ENCODE data around the gene CD83. TPM values are rescaled to one million over a fixed set of nuclear protein-coding genes. Genes with fewer than 3 reads are reported as not detected.

Gene CD83
- total and polyA plus RNA-seq, 4 donors: 14.5 to 31.1 (median 25.1) TPM

DNA sequence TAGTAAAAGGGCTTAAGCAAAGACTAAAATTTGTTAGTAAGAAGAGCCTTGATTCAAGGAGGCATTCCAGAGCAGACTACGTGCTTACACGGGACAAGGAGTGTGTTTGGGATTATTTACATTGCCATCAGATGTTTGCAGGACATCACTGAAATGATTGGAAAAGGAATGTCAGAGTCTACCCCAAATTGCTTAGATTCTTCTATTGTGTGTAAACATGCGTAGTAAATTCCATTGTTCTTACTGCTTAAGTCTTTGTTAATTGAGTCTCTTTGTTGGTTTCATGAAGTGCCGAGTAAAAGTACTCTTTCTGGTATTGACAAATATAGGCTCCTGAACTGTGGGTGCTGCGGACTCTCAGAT, 60.5 kb downstream of the CD83 start:
- Histone ChIP-seq H3K4me3 (no peak overlapping the region), H3K27me3 (ENCODE audit: control insufficient read depth in 3 of 3, insufficient read depth in 3 of 3, low read length in 2 of 3) (peaks cover 0 to 2% (median 0%) of the 10 kb centered on the region in 3 donors), H3K9me3 (ENCODE audit: control insufficient read depth in 4 of 4, insufficient read depth in 3 of 4, low read length in 3 of 4) (no peaks in the 10 kb centered on the region), H3K9ac (ENCODE audit: insufficient read depth in 1 of 2, low read length in 2 of 2) (no peak overlapping the region), H3K4me1 (ENCODE audit: control insufficient read depth in 5 of 5, insufficient read depth in 5 of 5, low read length in 5 of 5) (peaks cover 0 to 3% (median 0%) of the 10 kb centered on the region in 5 donors), H3K36me3 (ENCODE audit: control insufficient read depth in 4 of 4, insufficient read depth in 4 of 4, low read length in 4 of 4) (no peaks in the 10 kb centered on the region), H3K27ac (ENCODE audit: low read depth in 1 of 2, low read length in 1 of 2) (no peak overlapping the region)
- ATAC-seq (ENCODE audit: insufficient read depth, low FRiP score) (no peak), DNase-seq (no peak)
- WGBS, 2 donors: 68 to 83% methylated on average over 5 of the region's 5 CpGs
- TF ChIP-seq, protein P1, sequence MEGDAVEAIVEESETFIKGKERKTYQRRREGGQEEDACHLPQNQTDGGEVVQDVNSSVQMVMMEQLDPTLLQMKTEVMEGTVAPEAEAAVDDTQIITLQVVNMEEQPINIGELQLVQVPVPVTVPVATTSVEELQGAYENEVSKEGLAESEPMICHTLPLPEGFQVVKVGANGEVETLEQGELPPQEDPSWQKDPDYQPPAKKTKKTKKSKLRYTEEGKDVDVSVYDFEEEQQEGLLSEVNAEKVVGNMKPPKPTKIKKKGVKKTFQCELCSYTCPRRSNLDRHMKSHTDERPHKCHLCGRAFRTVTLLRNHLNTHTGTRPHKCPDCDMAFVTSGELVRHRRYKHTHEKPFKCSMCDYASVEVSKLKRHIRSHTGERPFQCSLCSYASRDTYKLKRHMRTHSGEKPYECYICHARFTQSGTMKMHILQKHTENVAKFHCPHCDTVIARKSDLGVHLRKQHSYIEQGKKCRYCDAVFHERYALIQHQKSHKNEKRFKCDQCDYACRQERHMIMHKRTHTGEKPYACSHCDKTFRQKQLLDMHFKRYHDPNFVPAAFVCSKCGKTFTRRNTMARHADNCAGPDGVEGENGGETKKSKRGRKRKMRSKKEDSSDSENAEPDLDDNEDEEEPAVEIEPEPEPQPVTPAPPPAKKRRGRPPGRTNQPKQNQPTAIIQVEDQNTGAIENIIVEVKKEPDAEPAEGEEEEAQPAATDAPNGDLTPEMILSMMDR (IDR thresholded peaks at IDR 0.05; ENCODE audit: control extremely low read depth, extremely low read depth): no peak

DNA sequence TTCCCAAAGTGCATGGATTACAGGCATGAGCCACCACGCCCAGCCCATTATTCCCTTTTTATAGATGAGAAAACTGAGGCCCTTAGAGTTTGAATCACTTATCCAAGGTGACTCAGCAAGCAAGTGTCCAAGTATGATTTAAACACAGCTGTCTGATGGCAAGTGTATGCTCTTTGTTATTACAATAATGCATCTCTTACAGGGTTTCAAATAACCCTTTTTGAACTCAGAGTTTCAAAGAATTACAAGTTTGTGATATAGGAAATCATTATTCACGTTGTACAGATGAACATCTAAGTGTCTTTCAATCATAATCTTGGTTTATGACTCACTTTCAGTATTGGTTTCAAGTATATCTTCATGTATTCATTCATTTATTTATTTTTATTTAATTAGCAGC, 63.0 kb downstream of the CD83 start:
- no peaks in the 10 kb centered on the region for H3K36me3 ChIP-seq (ENCODE audit: control insufficient read depth in 4 of 4, insufficient read depth in 4 of 4, low read length in 4 of 4)
- WGBS, 2 donors: 86 to 87% methylated on average over 2 of the region's 2 CpGs
- no peak overlapping the region for H3K4me3 ChIP-seq
- H3K27ac ChIP-seq (ENCODE audit: low read depth in 1 of 2, low read length in 1 of 2): no peak overlapping the region
- H3K4me1 ChIP-seq (ENCODE audit: control insufficient read depth in 5 of 5, insufficient read depth in 5 of 5, low read length in 5 of 5): no peaks in the 10 kb centered on the region
- TF ChIP-seq, protein P1 (IDR thresholded peaks at IDR 0.05; ENCODE audit: control extremely low read depth, extremely low read depth): no peak
- no peak overlapping the region for H3K9ac ChIP-seq (ENCODE audit: insufficient read depth in 1 of 2, low read length in 2 of 2)
- DNase-seq (no peak), ATAC-seq (ENCODE audit: insufficient read depth, low FRiP score) (no peak)
- H3K9me3 ChIP-seq (ENCODE audit: control insufficient read depth in 4 of 4, insufficient read depth in 3 of 4, low read length in 3 of 4): peaks cover 0 to 2% (median 0%) of the 10 kb centered on the region in 4 donors
- peaks cover 0 to 5% (median 0%) of the 10 kb centered on the region in 3 donors for H3K27me3 ChIP-seq (ENCODE audit: control insufficient read depth in 3 of 3, insufficient read depth in 3 of 3, low read length in 2 of 3)

DNA sequence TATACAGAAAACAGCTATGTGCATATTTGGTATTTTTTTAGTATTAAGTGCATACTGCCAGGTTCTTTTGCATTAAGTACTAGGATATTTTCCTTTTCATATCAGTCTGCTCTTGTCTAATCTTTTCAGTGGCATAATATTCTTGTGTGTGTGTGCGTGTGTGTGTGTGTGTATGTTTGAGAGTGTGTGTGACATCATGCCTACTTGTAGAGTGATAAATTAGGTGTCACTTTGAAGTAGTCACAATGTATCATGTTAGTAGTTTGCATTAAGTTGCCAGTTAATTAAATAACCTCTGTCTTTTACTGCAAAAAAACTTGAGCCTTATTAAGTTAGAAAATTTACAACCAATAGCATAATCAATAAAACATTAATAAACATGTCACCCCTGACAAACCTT, 65.3 kb downstream of the CD83 start:
- Histone ChIP-seq H3K4me3 (no peak overlapping the region), H3K36me3 (ENCODE audit: control insufficient read depth in 4 of 4, insufficient read depth in 4 of 4, low read length in 4 of 4) (no peaks in the 10 kb centered on the region), H3K27me3 (ENCODE audit: control insufficient read depth in 3 of 3, insufficient read depth in 3 of 3, low read length in 2 of 3) (peaks cover 0 to 5% (median 0%) of the 10 kb centered on the region in 3 donors), H3K9me3 (ENCODE audit: control insufficient read depth in 4 of 4, insufficient read depth in 3 of 4, low read length in 3 of 4) (peaks cover 0 to 2% (median 0%) of the 10 kb centered on the region in 4 donors), H3K27ac (ENCODE audit: low read depth in 1 of 2, low read length in 1 of 2) (no peak overlapping the region), H3K4me1 (ENCODE audit: control insufficient read depth in 5 of 5, insufficient read depth in 5 of 5, low read length in 5 of 5) (no peaks in the 10 kb centered on the region), H3K9ac (ENCODE audit: insufficient read depth in 1 of 2, low read length in 2 of 2) (no peak overlapping the region)
- ATAC-seq (ENCODE audit: insufficient read depth, low FRiP score): no peak
- WGBS, 2 donors: 61 to 62% methylated on average over 1 of the region's 1 CpG
- TF ChIP-seq, protein P1 (IDR thresholded peaks at IDR 0.05; ENCODE audit: control extremely low read depth, extremely low read depth): no peak
- DNase-seq: no peak

Small RNA genes lying within 50 kb of the gene (small RNA-seq; reads per million reads assigned to genes)
- not detected for gene RNU7-133P (ENCODE audit: low replicate concordance)

Other genes with a start within 250 kb of the CD83 start
- gene RNF182, start 192.8 kb upstream of the CD83 start, total RNA-seq: 1 to 10 TPM; 2.1 to 5.0 TPM
- gene RNF182, start 192.8 kb upstream of the CD83 start, polyA plus RNA-seq: 1 to 10 TPM in 1 of 2 donors, under 1 TPM in 1; 0.90 to 1.5 TPM

All from lung (tissue), 13 donors.